Adrenal gland (tissue), 12 donors: ENCODE data around the gene TSPAN5. TPM values are rescaled to one million over a fixed set of nuclear protein-coding genes. Genes with fewer than 3 reads are reported as not detected.

Experiments
- DNase-seq, 7 donors: peaks; one replicate each; pipeline ENCODE4 v3.0.0-alpha.2; 2019 to 2020
- H3K27ac ChIP-seq, 5 donors: fragments of 200-600 bp; sonication (generic) in 4 of 5; 1 replicate in 3 of 5; 2 replicates in 2 of 5; pipeline versions ENCODE4 v1.5.1 to v1.8.0; 2016 to 2020; ENCODE audit warnings: mild to moderate bottlenecking in 1 of 5
- H3K27me3 ChIP-seq: fragments of 200-600 bp; 2 replicates; pipeline ENCODE4 v1.8.0; 2021
- H3K36me3 ChIP-seq, 2 donors: fragments of 200-600 bp; replicated peaks in 1 of 2; 1 replicate in 1 of 2; 2 replicates in 1 of 2; pipeline versions ENCODE4 v1.5.1 to v1.8.0; 2018 to 2022
- H3K4me1 ChIP-seq, 2 donors: fragments of 200-600 bp; replicated peaks in 1 of 2; 1 replicate in 1 of 2; 2 replicates in 1 of 2; pipeline versions ENCODE4 v1.5.1 to v1.8.0; 2018 to 2021
- H3K4me3 ChIP-seq, 4 donors: fragments of 200-600 bp; sonication (generic) in 3 of 4; one replicate each; pipeline ENCODE4 v1.5.1; 2016 to 2018
- H3K9me3 ChIP-seq, 3 donors: fragments of 200-600 bp; sonication (generic) in 1 of 3; replicated peaks in 1 of 3; 1 replicate in 2 of 3; 2 replicates in 1 of 3; pipeline versions ENCODE4 v1.5.1 to v1.8.0; 2016 to 2021
- POLR2A ChIP-seq, 2 donors: fragments of 450-650 bp; IDR thresholded peaks; one replicate each; pipeline ENCODE4 v1.6.1; 2017; ENCODE audit warnings: antibody characterized with exemption in 2 of 2, mild to moderate bottlenecking in 2 of 2, moderate library complexity in 1 of 2
- WGBS, 4 donors: extraction: QIAGEN DNeasy Blood & Tissue Kit in 2 of 4; methylation state at CpG; one replicate each; pipeline versions ENCODE4 v1.1.5 to v1.1.7; 2013 to 2017; 5-methylcytosine and 5-hydroxymethylcytosine counted together
- intact Hi-C, 2 donors: fragments of 100-400 bp; cut with DNase I; formaldehyde crosslinking; loops; one replicate each; pipeline versions ENCODE4 v1.14.1 to v1.15.0; 2022 to 2023
- polyA plus RNA-seq, 3 donors: library from polyadenylated mRNA; stranded (reverse); fragments of 200-250 nt in 2 of 3; fragments of 350-450 nt in 1 of 3; fragmentation: Illumina TruSeq in 1 of 3; extraction: RNeasy Lipid Tissue Mini Kit (QIAGEN cat#74804) in 1 of 3; gene quantifications; one replicate each; pipeline ENCODE4 v1.2.3, GENCODE V29; 2013 to 2014
- total RNA-seq, 9 donors: library from RNA; depleted of rRNA in 4 of 9; stranded (reverse); fragments of >200 nt in 4 of 9; fragments of 120-200 nt in 1 of 9; fragmentation: NEBNext Ultra II Directional in 1 of 9; extraction: Animal tissue kit (Norgen Biotek cat#: 25700) in 1 of 9; gene quantifications; one replicate each; pipeline versions ENCODE4 v1.1.0 to v1.2.4, GENCODE V29; 2013 to 2023
- TF ChIP-seq, protein P1 (sequence below), 6 experiments: fragments of 450-650 bp in 4 of 6; fragments of 200-600 bp in 2 of 6; sonication (generic) in 1 of 6; IDR thresholded peaks; 1 replicate in 5 of 6; 2 replicates in 1 of 6; pipeline versions ENCODE4 v1.5.1 to v1.8.0; 2016 to 2021; ENCODE audit warnings: antibody characterized with exemption in 6 of 6, mild to moderate bottlenecking in 2 of 6, moderate library complexity in 1 of 6
- donor health status: healthy with polysubstance abuse.
- donor health status: Bipolar disorder and iron deficiency.
- donor health status: DM: yes; HTN: yes; CAD: no.
- donor health status: DM: no; HTN: no; CAD: no.
- donor health status: DM: no; HTN: no; CAD: no.
- donor health status: DM: yes; HTN: yes; CAD: no.

The TSPAN5 gene
- total and polyA plus RNA-seq, 12 donors: 1.4 to 23.8 (median 2.7) TPM

- intact Hi-C loops: no loop called here
- Histone ChIP-seq H3K27me3 (no peaks in the 10 kb centered on the region), H3K36me3 (no peaks in the 10 kb centered on the region), H3K27ac (no peak overlapping the region), H3K4me1 (no peaks in the 10 kb centered on the region), H3K9me3 (no peaks in the 10 kb centered on the region), H3K4me3 (no peak overlapping the region)
- DNase-seq: no peak
- no peak for TF ChIP-seq POLR2A (IDR thresholded peaks at IDR 0.05)
- TF ChIP-seq, protein P1, sequence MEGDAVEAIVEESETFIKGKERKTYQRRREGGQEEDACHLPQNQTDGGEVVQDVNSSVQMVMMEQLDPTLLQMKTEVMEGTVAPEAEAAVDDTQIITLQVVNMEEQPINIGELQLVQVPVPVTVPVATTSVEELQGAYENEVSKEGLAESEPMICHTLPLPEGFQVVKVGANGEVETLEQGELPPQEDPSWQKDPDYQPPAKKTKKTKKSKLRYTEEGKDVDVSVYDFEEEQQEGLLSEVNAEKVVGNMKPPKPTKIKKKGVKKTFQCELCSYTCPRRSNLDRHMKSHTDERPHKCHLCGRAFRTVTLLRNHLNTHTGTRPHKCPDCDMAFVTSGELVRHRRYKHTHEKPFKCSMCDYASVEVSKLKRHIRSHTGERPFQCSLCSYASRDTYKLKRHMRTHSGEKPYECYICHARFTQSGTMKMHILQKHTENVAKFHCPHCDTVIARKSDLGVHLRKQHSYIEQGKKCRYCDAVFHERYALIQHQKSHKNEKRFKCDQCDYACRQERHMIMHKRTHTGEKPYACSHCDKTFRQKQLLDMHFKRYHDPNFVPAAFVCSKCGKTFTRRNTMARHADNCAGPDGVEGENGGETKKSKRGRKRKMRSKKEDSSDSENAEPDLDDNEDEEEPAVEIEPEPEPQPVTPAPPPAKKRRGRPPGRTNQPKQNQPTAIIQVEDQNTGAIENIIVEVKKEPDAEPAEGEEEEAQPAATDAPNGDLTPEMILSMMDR (IDR thresholded peaks at IDR 0.05): no peak
- WGBS, 4 donors: 61 to 80% (median 67%) methylated on average over 3 of the region's 3 CpGs
These were observed 56.7 kb downstream of the TSPAN5 start for GRCh38 chr4:98601708-98602107.

- Histone ChIP-seq H3K4me1 (no peaks in the 10 kb centered on the region), H3K9me3 (no peaks in the 10 kb centered on the region), H3K36me3 (no peaks in the 10 kb centered on the region), H3K27me3 (no peaks in the 10 kb centered on the region), H3K27ac (no peak overlapping the region), H3K4me3 (no peak overlapping the region)
- no peak for TF ChIP-seq POLR2A (IDR thresholded peaks at IDR 0.05)
- TF ChIP-seq, protein P1 (IDR thresholded peaks at IDR 0.05): no peak
- WGBS, 4 donors: 67 to 89% (median 87%) methylated on average over 2 of the region's 2 CpGs
- DNase-seq: no peak
- intact Hi-C loops: no loop called here
These were observed 58.7 kb downstream of the TSPAN5 start for GRCh38 chr4:98599617-98600205.

DNA sequence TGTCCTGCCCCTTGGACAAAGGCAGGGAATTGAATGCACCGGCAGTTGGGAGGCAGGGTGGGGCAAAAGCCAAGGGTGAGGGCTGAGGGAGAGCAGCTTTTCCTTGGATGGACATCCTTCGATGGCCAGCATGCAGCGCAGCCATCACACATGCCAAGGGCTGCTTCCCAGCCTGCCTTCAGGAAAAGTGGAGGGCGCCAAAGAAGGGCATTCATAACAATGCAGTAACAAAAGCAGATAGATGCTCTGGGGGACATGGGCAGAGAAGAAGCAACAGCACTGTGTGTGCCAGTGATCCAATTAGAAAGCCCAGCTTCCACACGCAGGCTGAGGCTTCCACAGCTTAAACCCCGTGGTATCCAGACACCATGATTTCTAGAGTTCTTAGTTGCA lies 71.5 kb downstream of the TSPAN5 start:
- WGBS, 4 donors: 73 to 84% (median 79%) methylated on average over 6 of the region's 6 CpGs
- intact Hi-C loops: no loop called here
- Histone ChIP-seq H3K27ac (no peak overlapping the region), H3K4me1 (no peaks in the 10 kb centered on the region), H3K4me3 (no peak overlapping the region), H3K36me3 (no peaks in the 10 kb centered on the region), H3K9me3 (no peaks in the 10 kb centered on the region), H3K27me3 (no peaks in the 10 kb centered on the region)
- DNase-seq: no peak
- no peak for TF ChIP-seq POLR2A (IDR thresholded peaks at IDR 0.05)
- TF ChIP-seq, protein P1 (IDR thresholded peaks at IDR 0.05): no peak

- H3K9me3 ChIP-seq: no peaks in the 10 kb centered on the region
- TF ChIP-seq POLR2A (IDR thresholded peaks at IDR 0.05): no peak
- TF ChIP-seq, protein P1 (IDR thresholded peaks at IDR 0.05): no peak
- H3K27me3 ChIP-seq: no peaks in the 10 kb centered on the region
- no peak overlapping the region for H3K4me3 ChIP-seq
- no peaks in the 10 kb centered on the region for H3K36me3 ChIP-seq
- H3K27ac ChIP-seq: no peak overlapping the region
- intact Hi-C loops: no loop called here
- DNase-seq: no peak
- WGBS, 4 donors: 64 to 86% (median 77%) methylated on average over 5 of the region's 5 CpGs
- no peaks in the 10 kb centered on the region for H3K4me1 ChIP-seq
These were observed 72.0 kb downstream of the TSPAN5 start for GRCh38 chr4:98586291-98586961.
